AG04450 (cell line): ENCODE results near the gene TOMM70. TPM values are rescaled to one million over a fixed set of nuclear protein-coding genes. Genes with fewer than 3 reads are reported as not detected.

Experiments used
- CTCF ChIA-PET: fragments of 300-600, 350-600 bp; formaldehyde crosslinking; extraction: SDS; loops from one replicate; lab custom pipeline; 2022; ENCODE audit warnings: antibody characterized with exemption, inconsistent platforms; lab: Charles Lee
- POLR2A ChIA-PET: fragments of 350-600 bp; formaldehyde crosslinking; extraction: SDS; loops from one replicate; lab custom pipeline; 2021; ENCODE audit warnings: antibody characterized with exemption, inconsistent platforms; lab: Yijun Ruan, JAX
- DNase-seq: peaks from one replicate; pipeline ENCODE4 v3.0.0-alpha.2; 2011; ENCODE audit warnings: low read depth, low spot score
- H3K27ac ChIP-seq: one replicate; pipeline ENCODE4 v1.5.1; 2012; ENCODE audit warnings: low read depth, low read length, control low read depth
- H3K27me3 ChIP-seq: one replicate; pipeline ENCODE4 v1.6.0; 2012; ENCODE audit warnings: low read length; ENCODE audit not compliant: control insufficient read depth, insufficient read depth
- H3K4me3 ChIP-seq: 2 replicates; pipeline ENCODE4 v1.5.1; 2011; ENCODE audit warnings: mild to moderate bottlenecking, low read depth, low read length, control low read depth
- H3K9me3 ChIP-seq: 2 replicates; pipeline ENCODE4 v1.5.1; 2012; ENCODE audit warnings: low read length; ENCODE audit not compliant: control insufficient read depth, insufficient read depth
- polyA plus RNA-seq: library from polyadenylated mRNA; depleted of rRNA; stranded (reverse); fragments of >200 nt; gene quantifications from 2 replicates; pipeline ENCODE4 v1.2.3, GENCODE V29; 2011
- TF ChIP-seq, protein P1 (sequence below): IDR thresholded peaks from 2 replicates; pipeline ENCODE4 v1.5.1; 2011; ENCODE audit warnings: low read depth, low read length, control low read depth, inconsistent platforms

TOMM70 gene
- polyA plus RNA-seq, 1 experiment: 53.7 TPM

DNA sequence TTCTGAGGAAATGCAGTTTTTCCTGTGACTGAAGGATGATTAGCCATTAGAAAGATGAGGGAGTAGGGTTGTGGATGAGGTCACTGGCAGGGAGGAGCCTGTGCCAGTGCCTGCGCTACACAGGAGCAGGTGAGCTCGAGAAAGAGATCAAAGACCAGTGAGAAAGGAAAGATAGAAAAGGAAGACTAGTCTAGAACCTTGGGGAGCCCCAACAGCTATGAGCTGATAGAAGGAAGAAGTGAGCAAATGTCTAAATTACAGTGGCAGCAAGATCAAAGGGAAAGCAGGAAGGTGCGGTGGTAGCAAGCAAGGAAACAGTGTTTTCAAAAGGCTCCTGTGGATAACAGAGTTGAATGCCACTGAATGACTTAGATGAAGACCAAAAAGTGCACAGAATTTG lies 40.0 kb upstream of the TOMM70 start:
- ChIA-PET POLR2A (no interaction called here), CTCF (interaction anchor here (0.6 to 1.0 kb wide), 2 partner anchors 149 to 597 kb away, joined by 3 to 4 read pairs; no protein-coding TSS in a partner anchor)
- Histone ChIP-seq H3K9me3 (no peaks in the 10 kb centered on the region), H3K4me3 (no peak overlapping the region), H3K27me3 (no peaks in the 10 kb centered on the region), H3K27ac (no peak overlapping the region)
- no peak for DNase-seq
- TF ChIP-seq, protein P1, sequence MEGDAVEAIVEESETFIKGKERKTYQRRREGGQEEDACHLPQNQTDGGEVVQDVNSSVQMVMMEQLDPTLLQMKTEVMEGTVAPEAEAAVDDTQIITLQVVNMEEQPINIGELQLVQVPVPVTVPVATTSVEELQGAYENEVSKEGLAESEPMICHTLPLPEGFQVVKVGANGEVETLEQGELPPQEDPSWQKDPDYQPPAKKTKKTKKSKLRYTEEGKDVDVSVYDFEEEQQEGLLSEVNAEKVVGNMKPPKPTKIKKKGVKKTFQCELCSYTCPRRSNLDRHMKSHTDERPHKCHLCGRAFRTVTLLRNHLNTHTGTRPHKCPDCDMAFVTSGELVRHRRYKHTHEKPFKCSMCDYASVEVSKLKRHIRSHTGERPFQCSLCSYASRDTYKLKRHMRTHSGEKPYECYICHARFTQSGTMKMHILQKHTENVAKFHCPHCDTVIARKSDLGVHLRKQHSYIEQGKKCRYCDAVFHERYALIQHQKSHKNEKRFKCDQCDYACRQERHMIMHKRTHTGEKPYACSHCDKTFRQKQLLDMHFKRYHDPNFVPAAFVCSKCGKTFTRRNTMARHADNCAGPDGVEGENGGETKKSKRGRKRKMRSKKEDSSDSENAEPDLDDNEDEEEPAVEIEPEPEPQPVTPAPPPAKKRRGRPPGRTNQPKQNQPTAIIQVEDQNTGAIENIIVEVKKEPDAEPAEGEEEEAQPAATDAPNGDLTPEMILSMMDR: no peak

DNA sequence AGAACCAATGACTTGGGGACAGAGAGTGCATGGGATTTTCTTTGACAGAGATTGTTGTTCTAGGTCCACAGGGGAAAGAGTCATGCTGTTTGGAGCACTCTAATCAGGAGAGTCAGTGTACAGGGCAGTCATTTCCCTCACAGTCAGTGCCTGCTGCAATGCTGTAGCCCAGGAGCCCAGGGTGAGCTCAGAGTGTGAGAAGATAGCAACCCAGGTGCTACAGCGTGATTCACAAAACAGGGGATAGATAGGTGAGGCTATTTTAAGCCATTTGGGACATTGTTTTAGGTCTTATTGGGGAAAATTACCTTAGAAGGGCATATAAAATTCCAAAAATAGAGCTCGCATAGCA lies 37.7 kb upstream of the TOMM70 start:
- ChIA-PET CTCF (interaction anchor here (2.1 kb wide), 1 partner anchor 24 kb away, joined by 8 read pairs; no protein-coding TSS in a partner anchor), POLR2A (no interaction called here)
- TF ChIP-seq, protein P1: no peak
- peaks cover 4% of the 10 kb centered on the region; the same call in 1 of the 2 replicates for H3K9me3 ChIP-seq
- no peaks in the 10 kb centered on the region for H3K27me3 ChIP-seq
- H3K4me3 ChIP-seq: no peak overlapping the region
- no peak overlapping the region for H3K27ac ChIP-seq
- DNase-seq: no peak

DNA sequence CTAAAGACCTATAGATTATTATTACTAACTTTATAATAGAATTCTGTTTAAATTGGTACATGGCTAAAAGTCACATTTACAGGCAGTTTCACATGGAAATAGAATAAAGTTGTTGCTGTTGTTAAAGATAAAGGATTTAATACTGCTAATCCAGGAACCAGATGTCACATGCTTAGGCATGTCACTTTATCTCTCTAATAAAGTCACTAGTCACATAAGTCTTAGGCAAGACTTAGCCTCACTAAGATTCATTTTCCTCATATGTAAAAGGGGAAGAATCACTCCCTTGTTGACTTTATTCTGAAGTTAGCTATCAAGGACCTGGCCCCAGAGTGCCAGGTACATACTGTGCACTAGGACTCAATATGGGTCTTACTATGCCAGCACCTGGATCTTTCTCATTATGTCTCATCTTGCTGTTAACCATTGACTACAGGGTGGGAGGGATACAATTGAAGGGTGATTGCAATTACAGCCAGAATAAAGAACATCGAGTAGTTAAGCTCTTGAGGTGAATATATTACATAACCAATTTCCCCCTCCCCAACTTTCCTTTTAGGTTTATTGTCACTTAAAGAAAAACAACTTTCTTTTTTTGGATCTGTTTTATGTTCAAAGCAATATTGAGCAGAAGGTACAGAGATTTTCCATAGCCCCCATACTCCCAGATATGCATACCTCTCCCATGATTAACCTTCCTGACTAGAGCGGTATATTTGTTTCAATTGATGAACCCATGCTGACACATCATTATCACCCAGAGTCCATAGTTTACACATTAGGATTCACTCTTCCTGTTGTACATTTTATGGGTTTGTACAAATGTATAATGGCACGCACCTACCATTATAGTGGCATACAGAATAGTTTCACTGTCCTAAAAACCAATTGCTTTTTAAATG lies 37.1 kb upstream of the TOMM70 start:
- Histone ChIP-seq H3K4me3 (no peak overlapping the region), H3K9me3 (peaks cover 4% of the 10 kb centered on the region; the same call in 1 of the 2 replicates), H3K27ac (no peak overlapping the region), H3K27me3 (no peaks in the 10 kb centered on the region)
- TF ChIP-seq, protein P1: no peak
- ChIA-PET POLR2A (no interaction called here), CTCF (interaction anchor here (1.1 to 2.1 kb wide), 2 partner anchors 25 to 606 kb away, joined by 6 to 8 read pairs; no protein-coding TSS in a partner anchor)
- DNase-seq: no peak

DNA sequence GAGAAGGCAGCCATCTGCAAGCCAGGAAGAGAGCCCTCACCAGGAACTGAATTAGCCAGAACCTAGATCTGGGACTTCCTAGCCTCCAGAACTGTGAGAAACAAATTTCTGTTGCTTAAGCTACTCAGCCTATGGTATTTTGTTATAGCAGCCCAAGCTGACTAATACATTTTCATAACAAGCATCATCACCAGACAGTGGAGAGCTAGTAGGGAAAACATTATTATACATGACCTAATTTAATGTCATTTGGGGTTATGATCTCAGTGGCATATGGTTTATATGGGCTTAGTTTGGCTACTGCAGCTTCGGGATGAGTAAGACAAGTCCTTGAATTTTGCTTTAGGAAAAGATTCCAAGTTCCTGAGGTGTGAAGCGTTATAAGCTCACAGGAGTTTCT lies 36.1 kb upstream of the TOMM70 start:
- no peak for DNase-seq
- TF ChIP-seq, protein P1: no peak
- Histone ChIP-seq H3K27me3 (no peaks in the 10 kb centered on the region), H3K4me3 (no peak overlapping the region), H3K27ac (no peak overlapping the region), H3K9me3 (peaks cover 4% of the 10 kb centered on the region; the same call in 1 of the 2 replicates)
- CTCF ChIA-PET: interaction anchor here (1.1 to 2.1 kb wide), 2 partner anchors 26 to 605 kb away, joined by 6 to 8 read pairs; no protein-coding TSS in a partner anchor
- POLR2A ChIA-PET: interaction anchor here (0.7 kb wide), 1 partner anchor 44 kb away, joined by 3 read pairs; no protein-coding TSS in a partner anchor
